ENCODE results near the gene SAMD11.

The SAMD11 gene

DNA sequence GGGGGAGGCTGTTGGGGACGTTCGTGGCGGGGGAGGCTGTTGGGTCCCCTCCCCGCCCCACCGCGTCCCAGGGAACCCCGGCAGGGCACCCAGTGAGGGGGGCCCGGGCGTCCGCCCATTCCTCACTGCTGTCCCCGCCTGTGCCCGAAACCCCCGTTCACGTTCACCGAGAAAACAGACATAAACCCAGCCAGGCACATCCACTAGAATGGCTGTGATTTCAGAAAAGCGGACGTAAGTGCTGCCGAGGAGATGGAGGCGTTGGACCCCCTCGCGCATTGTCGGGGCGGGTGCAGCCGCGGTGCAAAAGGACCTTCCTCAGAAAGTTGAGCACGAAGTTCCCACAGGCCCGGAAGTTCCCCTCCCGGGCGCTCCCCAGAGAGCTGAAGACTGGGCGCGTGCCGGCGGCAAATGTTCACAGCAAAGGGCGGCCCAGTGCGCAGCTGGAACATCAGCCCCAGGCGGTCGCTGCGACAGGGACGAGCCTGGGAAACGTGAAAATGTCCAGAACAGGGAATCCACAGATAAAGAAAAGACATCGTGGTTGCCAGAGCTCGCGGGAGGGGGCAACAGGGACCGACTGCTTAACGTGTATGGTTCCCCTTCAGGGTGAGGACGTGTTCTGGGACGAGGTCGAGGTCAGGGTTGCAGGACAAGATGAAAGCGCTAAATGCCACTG lies 18.5 kb upstream of the SAMD11 start:
- no peak for DNase-seq

DNA sequence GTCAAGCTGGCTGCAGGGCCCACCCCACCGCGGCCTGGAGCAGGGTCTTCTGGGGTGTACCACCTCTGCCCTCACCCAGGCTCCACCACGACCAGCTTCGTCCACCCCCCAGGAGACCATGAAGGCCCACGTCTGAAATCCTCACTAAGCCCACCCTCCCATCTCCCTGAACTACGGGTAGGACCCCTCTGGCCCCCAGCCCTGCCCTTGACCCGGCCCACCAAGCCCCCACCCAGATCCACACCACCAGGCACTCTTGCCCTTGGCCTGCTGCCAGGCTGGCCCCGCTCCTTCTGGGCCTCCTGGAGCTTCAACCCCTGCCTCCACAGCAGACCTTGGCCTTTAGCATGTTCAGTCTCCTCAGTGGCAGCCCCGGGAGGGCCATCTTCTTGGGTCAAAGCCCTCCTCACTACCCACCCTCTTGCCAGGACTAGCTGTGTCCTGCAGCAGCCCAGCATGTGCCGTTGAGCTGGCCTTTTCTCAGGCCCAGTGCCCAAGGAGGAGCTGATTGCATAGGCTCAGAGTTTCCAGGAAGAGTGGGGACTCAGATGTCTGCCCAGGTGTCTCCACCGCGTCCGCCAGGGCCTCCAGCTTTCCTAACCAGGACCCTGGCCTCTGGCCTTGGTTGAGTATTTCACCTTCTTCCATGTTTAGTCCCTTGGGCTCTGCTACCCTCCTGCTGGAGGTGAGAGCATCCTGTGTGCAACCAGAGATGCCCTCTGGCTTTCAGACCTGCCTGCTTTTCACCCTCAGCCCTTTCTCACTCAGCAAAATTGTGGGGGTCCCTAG lies 17.7 kb upstream of the SAMD11 start:
- no peak for DNase-seq

DNA sequence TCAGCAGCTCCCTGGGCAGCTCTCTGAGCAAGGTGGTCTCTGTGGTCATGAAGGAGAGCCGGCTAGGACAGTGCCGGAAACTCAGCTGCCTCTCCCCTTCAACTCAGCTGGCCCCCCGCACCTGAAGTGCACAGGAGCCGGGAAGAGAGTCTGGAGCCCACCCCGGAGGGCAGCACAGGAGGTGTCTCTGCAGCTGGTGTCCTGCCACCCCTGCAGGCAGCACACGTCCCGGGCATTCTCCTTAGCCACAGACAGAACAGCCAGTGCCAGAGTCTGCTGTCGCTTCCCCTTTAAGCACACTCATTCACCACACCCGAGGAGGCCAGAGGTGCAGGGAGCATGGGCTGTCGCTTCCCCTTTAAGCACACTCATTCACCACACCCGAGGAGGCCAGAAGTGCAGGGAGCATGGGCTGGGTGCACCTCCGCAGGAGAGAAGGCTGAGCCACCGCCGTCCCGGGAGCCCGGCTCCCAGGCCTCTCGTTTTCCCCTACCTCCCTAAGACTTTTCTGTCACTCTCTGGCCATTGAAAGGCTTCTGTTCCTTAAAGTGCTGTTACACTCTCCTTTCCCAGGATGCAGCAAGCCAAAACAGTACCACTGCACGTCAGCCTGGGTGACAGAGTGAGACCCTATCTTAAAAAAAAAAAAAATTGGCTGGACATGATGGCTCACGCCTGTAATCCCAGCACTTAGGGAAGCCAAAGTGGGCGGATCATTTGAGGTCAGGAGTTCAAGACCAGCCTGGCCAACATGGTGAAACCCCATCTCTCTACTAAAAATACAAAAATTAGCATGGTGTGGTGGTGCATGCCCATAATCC lies 16.9 kb upstream of the SAMD11 start:
- no peak for DNase-seq

DNA sequence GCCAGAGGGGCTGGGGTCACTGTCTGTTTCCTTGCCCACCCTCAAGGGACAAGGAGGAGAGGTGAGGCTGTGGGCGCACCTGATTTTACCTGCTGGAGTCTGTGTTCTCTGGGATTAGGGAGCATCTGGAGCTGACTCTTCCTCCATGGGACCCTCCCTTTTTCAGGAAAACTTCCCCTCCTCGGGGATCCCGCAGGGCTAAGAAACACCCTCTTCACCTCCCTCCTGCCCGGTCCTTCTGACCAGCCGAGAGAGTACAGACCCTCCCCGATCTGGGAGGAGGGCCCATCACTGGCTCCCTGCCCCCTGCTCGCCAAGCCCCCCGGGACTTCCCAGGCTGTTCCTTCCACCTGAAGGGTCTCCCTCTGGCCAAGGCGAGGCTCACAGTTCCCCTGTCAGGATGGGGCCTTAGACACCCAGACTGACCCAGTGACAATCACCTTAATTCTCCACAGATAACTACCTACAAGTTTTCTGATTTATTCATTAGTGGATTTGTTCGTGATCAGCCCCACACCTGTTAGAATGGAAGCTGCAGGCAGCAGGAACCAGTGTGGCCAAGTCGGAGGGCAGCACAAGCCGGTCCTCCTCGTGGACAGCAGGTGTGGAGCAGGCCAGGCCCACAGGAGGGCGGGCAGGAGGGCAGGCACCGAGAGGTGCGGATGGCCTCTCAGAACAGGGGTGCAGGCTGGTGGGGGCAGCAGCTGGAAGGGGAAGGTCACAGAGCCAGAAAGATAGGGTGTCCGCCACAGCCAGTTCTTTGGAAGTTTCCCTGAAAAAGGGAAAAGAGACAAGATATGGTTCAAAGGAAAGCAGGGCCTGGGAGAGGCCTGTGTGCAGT lies 15.9 kb upstream of the SAMD11 start:
- DNase-seq: no peak

DNA sequence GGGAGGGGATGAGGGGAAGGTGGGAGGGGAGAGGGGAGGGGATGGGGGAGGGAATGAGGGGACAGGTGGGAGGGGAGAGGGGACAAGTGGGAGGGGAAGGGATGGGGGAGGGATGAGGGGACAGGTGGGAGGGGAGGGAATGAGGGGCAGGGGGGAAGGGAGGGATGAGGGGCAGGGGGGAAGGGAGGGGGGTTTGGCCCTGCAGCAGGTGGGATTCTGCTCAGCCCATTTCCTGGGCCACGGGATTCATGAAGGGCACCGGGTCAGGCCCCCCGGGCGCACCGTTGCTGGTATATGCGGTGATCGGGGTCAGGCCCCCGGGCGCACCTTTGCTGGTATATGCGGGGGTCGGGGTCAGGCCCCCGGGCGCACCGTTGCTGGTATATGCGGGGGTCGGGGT lies 15.1 kb upstream of the SAMD11 start:
- no peak for DNase-seq

DNA sequence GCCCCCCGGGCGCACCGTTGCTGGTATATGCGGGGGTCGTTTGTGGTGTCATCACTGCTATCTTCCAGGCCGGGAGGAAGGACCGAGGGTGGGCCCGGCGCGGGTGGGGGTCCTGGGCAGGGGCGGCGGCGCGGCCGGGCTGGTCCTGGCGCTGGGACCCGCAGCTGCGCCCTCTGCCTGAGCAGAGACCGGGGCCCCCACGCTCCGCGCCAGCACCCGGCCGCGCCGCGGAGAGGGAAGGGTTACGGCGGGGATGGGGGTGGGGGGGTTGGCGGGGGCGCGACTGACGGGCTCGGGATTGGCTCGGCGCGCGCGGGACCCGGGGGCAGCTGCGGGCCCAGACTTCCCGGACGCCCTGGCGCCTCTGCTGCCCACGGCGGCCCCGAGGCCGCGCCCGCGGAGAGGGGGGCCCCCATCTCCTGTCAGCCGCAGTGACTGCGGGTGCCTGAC lies 13.8 kb upstream of the SAMD11 start:
- no peak for DNase-seq

DNA sequence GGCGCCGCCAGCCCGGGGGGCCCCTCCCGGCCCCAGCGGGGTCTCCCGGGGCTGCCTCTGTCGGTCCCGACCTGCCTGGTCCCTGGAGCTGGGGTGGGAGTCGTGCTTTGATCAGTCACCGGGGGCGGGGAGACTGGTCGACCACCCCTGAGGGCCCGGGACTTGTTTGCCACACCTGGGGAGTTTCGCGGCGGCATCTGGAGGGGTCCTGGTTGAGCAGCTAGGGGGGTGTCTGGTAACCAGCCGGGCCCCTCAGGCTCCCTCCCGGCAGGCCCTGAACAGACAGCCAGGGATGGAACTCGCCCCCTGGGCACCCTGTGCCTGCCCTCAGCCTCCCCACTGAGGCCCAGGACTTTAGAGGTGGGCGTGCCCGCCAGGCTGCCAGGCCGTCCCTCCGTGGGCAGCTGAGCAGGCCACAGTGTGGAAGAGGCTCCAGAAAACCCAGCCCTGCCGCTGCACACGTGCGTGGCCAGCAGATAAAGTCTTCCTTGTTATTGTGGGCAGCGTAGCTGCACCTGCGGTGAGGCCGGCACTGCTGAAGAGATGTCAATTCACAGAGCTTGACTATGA lies 13.3 kb upstream of the SAMD11 start:
- no peak for DNase-seq

DNA sequence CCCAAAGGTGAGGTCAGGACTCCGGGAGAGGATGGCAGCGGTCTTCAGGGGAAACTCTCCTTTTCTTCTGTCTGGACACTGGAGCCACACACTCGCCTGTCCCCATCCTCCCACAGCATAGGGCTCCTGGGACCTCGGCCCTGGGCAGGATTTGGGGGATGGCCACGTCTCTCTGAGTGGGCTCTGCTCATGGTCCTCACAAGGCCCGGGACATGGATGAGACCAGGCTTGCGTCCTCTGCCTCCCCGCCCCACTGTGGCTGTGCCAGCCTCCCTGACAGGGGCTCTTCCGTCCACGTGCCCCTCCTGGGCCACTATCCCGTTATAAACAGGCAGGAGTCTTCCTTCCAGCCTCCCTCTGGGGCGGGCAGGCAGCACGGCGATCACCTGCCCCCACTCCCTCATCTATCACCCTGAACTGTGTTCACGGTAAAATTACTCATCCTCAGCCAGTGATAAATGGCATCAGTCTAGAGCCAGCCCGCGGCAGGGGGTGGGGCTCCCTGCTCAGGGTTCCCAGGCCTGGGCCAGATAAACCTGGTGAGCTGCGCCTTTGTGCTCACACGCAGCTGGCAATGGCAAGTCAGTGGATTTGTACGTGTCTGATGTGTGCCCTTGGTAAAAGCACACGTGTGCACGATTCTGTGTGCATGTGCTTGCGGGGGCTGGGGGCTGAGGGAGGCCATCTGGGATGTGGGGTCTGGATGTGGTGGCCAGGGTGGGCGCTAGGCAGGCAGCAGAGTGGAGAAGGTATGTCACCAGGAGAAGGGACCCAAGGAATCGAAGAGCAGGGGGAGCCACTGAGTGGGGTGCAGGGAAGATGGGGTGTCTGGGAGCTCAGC lies 12.6 kb upstream of the SAMD11 start:
- no peak for DNase-seq

DNA sequence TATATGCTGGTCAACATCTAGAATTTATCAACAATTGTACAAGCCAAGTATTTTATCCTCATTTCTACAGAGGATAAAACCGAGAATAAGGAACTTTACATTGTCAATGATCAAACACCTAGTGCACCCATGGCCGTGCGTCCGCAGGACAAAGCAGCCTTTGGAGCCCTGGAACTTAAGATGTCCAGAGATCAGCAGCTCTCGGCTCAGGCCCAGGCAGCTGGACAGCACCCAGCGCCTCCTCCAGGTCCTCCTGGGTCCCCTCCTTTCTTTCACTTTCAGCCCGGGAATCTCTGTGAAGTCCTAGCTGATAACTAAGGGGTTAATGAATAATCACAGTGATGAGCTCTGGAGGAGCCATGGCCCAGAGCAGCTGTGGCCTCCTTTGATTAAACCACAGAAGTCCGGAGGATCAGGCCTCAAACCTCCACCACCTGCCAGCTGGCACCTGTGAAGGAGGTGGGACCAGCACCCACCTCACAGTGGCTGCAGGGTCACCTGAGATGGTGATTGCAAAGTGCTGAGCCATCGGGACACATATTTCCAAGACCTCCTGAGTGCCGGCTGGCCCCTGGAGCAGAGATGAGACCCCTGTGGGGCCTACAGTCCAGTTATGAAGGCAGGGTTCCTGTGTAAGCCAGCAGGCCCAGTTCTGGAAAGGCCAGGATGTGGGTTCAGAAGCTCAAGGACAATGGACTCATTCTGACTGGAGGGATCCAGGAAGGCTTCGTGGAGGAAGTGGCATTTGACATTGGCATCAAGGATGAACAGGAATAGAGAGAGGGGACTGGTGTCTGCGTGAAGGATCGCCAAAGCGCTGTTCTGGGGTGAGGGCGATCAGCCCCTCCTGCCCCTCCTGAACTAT lies 11.6 kb upstream of the SAMD11 start:
- no peak for DNase-seq

DNA sequence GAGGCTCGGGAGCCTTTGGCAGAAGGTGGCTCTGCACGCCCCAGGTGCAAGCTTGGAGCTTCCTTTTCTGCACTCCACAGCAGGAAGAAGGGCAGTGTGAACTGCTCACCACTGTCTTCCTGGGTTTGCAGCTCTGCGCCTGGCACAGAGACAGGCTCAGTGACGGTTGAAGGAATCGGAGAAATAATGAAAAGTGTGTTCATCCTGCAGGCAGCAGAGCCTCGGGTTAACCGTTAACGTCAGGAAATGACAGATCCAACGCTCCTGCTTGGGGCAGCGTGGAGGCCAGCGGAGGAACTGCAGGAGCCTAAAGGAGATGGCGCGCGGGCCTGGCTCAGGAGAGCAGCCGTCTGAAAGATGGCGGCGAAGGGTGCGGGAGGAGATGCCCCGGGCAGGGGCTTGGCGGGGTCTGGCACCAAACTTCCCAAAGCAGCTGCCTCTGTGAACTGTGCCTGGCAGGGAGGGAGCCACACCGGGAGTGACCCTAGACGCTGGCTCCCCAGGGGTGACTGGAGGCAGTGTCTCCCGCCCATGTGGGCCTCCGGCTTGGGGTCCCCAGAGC lies 10.9 kb upstream of the SAMD11 start:
- no peak for DNase-seq

DNA sequence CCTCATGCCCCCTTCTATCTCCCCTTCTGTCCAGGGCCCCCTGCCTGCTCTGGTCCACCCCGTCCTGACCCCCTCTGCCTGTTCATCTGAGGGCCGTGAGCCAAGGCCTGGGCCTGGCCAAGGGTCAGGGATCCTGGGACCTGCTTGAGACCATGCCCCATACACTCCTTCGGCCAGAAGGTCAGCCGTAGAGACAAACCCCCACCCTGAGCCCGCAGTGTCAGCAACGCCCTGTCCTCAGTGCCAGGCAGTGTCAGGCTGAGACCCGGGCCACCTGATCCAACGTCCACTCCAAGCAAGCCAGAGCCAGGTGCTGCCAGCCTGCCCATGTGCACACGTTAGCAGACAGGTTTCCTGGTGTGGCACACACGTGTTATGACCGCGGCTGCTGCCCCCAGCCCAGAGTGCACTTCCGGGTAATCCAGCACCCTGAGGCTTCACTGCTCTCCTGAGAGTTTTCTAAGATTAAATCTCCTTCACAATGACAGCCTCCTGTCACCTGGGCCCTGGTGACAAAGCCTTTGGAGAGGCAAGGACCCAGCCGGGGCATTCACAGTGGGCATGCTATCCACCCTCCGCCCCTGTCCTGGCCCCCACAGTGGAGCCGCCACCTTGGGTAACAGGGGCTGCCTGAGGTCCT lies 10.1 kb upstream of the SAMD11 start:
- no peak for DNase-seq

DNA sequence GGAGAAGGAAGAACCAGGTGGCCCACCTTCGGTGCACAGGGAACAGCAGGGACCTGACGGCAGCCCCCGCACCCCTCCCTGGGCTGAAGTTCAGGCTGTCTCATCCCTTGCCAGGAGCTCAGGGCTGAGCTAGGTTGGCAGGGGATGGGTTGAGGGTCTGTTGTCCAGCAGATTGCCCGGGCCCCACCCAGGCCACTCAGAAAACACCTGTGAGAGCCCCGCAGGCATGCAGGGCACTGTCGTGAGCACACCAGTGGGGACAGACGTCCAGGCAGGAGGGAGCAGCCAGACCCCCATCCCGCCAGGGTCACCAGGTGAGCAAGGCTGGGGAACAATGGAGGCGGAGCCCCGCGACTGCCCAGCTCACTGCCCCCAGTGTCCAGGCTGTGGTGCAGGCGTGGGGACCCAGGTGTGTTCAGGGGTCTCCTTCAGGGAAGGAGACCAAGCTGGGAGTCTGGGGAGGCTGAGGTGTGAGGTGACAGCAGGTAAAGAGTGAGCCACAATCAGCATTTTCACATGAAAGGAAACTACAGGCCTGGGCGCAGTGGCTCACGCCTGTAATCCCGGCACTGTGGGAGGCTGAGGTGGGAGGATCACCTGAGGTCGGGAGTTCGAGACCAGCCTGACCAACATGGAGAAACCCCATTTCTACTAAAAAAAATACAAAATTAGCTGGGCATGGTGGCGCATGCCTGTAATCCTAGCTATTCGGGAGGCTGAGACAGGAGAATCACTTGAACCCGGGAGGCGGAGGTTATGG lies 9.4 kb upstream of the SAMD11 start:
- no peak for DNase-seq

DNA sequence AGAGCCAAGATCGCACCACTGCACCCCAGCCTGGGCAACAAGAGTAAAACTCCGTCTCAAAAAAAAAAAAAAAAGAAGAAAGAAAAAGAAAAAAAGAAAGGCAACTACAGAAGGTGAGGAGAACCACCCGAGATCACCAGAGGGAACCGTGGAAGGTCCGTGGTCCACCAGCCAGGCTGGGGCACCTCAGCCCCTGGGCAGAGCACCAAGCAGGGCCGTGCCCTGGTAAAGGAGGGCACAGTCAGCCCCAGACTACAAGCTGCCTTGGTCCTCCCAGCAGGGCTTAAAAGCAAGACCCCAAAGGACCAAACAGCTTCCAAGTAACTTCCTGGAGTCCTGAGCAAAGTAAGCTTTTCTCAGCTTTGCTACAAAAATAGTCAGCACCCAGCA lies 8.8 kb upstream of the SAMD11 start:
- DNase-seq: no peak

DNA sequence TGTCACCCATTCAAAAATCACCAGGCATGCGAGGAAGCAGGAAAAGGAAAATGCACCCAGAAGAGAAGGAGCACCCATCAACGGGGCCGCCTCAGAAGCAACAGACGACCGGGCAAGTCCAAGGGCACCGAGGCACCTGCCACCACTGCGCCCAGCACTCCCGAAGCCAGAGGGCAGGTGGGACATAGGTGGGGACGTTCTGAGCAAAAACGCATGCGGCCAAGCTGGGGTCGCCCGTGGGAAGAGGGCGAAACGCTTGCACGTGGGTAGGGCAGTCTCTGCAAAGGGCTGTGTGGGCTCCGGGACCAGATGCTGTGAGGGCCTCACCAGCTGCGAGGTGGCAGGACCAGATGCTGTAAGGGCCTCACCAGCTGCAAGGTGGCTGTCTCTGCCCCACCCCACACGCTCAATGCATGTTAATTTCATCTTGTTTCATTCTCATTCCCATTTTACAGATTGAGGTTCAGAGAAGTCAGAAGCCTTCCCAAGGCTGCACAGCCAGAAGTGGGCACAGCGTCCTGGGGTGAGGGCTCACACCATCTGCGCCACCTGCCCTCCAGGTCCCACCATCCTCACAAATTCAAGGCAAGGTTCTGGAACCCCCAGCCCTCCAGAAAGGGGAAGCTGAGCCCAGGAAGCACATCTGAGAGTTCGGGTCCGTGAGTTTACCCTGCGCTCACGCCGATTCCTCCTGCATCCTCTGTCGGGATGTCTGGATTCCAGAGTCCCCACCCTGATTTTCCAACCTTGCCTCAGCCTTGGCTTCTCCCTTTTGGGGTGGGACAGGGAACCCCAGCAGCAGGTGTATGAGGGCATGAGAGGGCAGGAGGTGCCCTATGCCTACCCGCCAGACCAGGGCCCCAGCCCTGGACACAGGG lies 8.2 kb upstream of the SAMD11 start:
- no peak for DNase-seq

DNA sequence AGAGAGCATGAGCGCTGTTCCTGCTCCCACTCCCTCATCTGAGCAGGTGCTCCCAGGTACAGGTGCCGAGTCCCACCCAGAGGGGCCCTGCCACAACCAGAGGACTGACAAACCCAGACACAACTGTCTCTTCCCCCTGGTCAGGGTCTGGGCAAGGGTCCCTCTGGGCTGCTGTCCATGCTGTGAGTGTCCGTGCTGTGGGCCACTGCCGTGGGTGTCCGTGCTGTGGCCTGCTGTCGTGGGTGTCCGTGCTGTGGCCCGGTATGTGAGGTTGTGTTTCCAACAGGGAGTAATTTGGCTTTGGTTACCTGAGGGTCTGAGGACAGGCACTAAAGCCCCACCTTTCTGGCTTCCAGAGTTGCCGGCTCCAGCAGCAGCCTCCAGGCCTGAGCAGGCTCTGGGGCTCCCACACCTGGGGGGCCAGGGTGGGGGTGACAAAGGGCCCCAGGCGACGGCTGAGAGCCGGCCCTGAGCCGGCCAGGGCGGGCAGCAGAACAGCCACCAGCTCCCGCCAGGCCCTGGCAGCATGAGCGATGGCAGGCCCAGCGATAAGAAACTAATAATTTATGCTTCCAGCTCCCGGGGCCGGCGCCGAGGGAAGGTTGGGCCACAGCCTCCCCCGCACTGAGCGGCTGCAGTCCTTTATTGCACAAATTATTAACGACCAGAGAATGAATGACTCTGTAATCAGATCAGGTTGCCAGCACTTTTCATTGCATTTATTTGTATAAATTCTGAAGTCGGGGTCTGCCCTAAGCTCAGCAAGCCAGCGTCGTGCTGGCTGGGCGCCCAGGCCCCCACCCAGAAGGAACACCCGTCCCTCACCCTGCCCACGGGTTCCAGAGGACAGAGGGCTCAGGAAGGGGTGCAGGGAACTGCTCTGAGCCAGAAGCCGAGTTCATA lies 7.3 kb upstream of the SAMD11 start:
- no peak for DNase-seq

DNA sequence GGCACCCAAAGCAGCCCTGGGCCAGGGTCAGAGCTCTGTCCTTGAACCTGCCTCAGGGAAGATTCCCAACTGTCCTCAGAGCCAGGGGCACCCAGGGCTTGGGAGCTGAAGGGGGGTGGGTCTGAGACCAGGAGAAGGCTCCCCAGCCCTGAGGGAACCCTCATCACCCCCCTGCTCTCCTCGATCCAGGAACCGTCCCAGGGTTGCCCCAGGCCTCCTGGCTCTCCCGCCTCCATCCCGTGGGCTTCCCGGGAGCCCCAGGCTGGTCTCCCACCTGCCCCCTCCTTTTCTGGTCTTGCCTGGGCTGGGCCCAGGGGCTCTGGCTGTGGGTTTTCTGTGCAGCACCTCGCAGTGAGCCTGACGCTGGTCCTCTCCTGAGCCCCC lies 6.7 kb upstream of the SAMD11 start:
- DNase-seq: no peak
